ENCODE data around the gene ANAPC2.

Gene ANAPC2

DNA sequence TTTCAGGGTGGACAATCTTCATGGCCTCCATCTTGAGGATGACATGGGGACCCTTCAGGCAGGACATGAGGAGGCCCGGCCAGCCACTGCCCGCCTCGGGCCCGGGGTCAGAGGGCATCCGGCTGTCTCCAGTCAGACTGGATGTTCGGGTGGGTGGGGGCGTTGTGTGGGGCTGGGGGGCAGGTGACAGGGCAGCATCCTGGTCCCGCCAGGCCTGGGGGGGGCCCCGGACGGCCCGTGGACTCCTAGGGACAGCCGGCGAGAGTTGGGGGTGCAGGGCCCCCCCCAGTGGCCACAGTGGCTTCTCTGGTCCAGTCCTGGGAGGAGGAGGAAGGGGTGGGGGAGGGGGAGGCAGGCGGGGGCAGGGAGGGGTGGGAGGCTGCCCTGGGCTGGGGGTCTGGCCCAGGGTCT lies 32.7 kb upstream of the ANAPC2 start:
- Histone ChIP-seq H3K27me3 (ENCODE audit: control insufficient read depth in 3 of 3, insufficient read depth in 3 of 3, low read depth in 1 of 3, low read length in 3 of 3) (peaks cover 0 to 10% (median 3%) of the 10 kb centered on the region in 3 experiments), H2BK12ac (ENCODE audit: low read length) (no peak overlapping the region), H3K27ac (replicated peaks; ENCODE audit: low read length) (no peak overlapping the region), H3K4ac (ENCODE audit: low read length) (no peak overlapping the region), H3K23ac (ENCODE audit: low read depth, low read length, poor library complexity) (no peak overlapping the region), H3K4me1 (ENCODE audit: control insufficient read depth in 2 of 2, insufficient read depth in 1 of 2, low read depth in 1 of 2, low read length in 2 of 2) (peaks cover 11 to 18% of the 10 kb centered on the region in 2 donors), H3K36me3 (replicated peaks in 1 of 2; ENCODE audit: control insufficient read depth in 2 of 2, insufficient read depth in 2 of 2, low read length in 2 of 2) (peaks cover under 1 to 3% of the 10 kb centered on the region in 2 donors), H3K79me1 (ENCODE audit: low read depth, low read length) (peaks cover 13% of the 10 kb centered on the region), H2AFZ (ENCODE audit: low read length) (no peak overlapping the region), H3K14ac (ENCODE audit: low read length) (no peak overlapping the region), H2BK15ac (ENCODE audit: low read length) (peak overlapping the region; percentile 49), H2BK120ac (ENCODE audit: low read depth, low read length) (no peak overlapping the region), H2AK5ac (ENCODE audit: low read depth, low read length) (peak overlapping the region; percentile 56), H3K4me3 (ENCODE audit: low read length in 2 of 2) (no peak overlapping the region), H2BK5ac (ENCODE audit: low read length) (no peak overlapping the region), H3K4me2 (ENCODE audit: insufficient read depth, low read length, poor library complexity, severe bottlenecking) (peak overlapping the region; percentile 89), H4K8ac (ENCODE audit: low read depth, low read length) (no peak overlapping the region), H3K9me3 (replicated peaks in 1 of 2; ENCODE audit: control insufficient read depth in 2 of 2, insufficient read depth in 1 of 2, low read depth in 1 of 2, low read length in 2 of 2) (no peaks in the 10 kb centered on the region), H3K9ac (ENCODE audit: low read depth, low read length, poor library complexity) (no peak overlapping the region), H4K91ac (ENCODE audit: low read depth, low read length, poor library complexity) (no peak overlapping the region), H3K18ac (ENCODE audit: low read length) (no peak overlapping the region)
- no CpG with 5 or more reads among the region's 14 CpGs for WGBS, 2 donors (ENCODE audit: extremely low coverage in 2 of 2, insufficient read length in 2 of 2, insufficient replicate concordance in 1 of 2)
- DNase-seq (ENCODE audit: low spot score): no peak

DNA sequence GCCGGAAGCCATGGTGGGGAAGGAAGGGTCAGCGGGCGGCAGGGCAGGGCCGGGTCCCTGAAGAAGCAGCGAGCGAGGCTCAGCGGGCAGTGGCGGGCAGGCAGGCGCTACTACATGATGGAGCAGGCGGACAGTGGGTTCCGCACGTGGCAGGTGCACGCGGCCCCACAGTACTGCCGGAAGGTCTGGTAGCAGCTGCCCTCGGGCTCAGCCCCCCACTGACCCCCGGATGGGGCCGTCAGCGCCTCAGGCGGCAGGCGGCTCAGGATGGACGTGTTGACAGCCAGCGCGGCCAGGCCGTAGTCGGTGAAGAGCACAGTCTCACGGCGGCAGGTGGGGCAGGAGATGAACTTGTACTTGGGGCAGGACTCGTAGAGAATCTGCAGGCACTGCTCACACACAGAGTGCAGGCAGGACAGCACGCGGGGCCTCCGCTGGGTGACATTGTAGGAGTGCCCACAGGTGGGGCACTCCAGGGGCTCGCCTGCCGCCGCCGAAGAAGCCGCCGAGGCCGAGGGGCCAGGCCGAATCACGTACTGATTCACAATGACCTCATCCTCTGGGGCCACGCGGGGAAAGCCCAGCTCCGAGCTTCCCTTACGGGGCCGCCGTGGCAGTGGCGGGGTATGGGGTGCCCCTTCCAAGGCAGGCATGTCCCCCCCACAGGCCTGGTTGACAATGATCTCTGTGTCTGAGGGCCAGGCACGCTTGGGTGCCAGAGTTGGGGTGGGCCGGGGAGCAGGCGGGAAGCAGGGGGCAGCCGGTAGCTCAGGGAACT lies 32.1 kb upstream of the ANAPC2 start:
- no peak overlapping the region for H3K14ac ChIP-seq (ENCODE audit: low read length)
- WGBS, 2 donors (ENCODE audit: extremely low coverage in 2 of 2, insufficient read length in 2 of 2, insufficient replicate concordance in 1 of 2): no CpG with 5 or more reads among the region's 52 CpGs
- H3K4ac ChIP-seq (ENCODE audit: low read length): no peak overlapping the region
- H3K9ac ChIP-seq (ENCODE audit: low read depth, low read length, poor library complexity): no peak overlapping the region
- H2AK5ac ChIP-seq (ENCODE audit: low read depth, low read length): peak overlapping the region; percentile 75
- no peak overlapping the region for H2BK12ac ChIP-seq (ENCODE audit: low read length)
- H3K79me1 ChIP-seq (ENCODE audit: low read depth, low read length): peaks cover 13% of the 10 kb centered on the region
- H2BK5ac ChIP-seq (ENCODE audit: low read length): no peak overlapping the region
- H3K4me1 ChIP-seq (ENCODE audit: control insufficient read depth in 2 of 2, insufficient read depth in 1 of 2, low read depth in 1 of 2, low read length in 2 of 2): peaks cover 11 to 15% of the 10 kb centered on the region in 2 donors
- H2BK120ac ChIP-seq (ENCODE audit: low read depth, low read length): no peak overlapping the region
- peaks cover 0 to 10% (median 3%) of the 10 kb centered on the region in 3 experiments for H3K27me3 ChIP-seq (ENCODE audit: control insufficient read depth in 3 of 3, insufficient read depth in 3 of 3, low read depth in 1 of 3, low read length in 3 of 3)
- H3K23ac ChIP-seq (ENCODE audit: low read depth, low read length, poor library complexity): peak overlapping the region; percentile 89
- peak overlapping the region; percentile 48 for H3K18ac ChIP-seq (ENCODE audit: low read length)
- no peak overlapping the region for H4K91ac ChIP-seq (ENCODE audit: low read depth, low read length, poor library complexity)
- H3K4me3 ChIP-seq (ENCODE audit: low read length in 2 of 2): no peak overlapping the region
- peak overlapping the region; percentile 85 for H2BK15ac ChIP-seq (ENCODE audit: low read length)
- no peak overlapping the region for H3K4me2 ChIP-seq (ENCODE audit: insufficient read depth, low read length, poor library complexity, severe bottlenecking)
- DNase-seq (ENCODE audit: low spot score): no peak
- no peak overlapping the region for H3K27ac ChIP-seq (replicated peaks; ENCODE audit: low read length)
- H3K9me3 ChIP-seq (replicated peaks in 1 of 2; ENCODE audit: control insufficient read depth in 2 of 2, insufficient read depth in 1 of 2, low read depth in 1 of 2, low read length in 2 of 2): no peaks in the 10 kb centered on the region
- H2AFZ ChIP-seq (ENCODE audit: low read length): no peak overlapping the region
- peaks cover 2 to 9% of the 10 kb centered on the region in 2 donors for H3K36me3 ChIP-seq (replicated peaks in 1 of 2; ENCODE audit: control insufficient read depth in 2 of 2, insufficient read depth in 2 of 2, low read length in 2 of 2)
- no peak overlapping the region for H4K8ac ChIP-seq (ENCODE audit: low read depth, low read length)

DNA sequence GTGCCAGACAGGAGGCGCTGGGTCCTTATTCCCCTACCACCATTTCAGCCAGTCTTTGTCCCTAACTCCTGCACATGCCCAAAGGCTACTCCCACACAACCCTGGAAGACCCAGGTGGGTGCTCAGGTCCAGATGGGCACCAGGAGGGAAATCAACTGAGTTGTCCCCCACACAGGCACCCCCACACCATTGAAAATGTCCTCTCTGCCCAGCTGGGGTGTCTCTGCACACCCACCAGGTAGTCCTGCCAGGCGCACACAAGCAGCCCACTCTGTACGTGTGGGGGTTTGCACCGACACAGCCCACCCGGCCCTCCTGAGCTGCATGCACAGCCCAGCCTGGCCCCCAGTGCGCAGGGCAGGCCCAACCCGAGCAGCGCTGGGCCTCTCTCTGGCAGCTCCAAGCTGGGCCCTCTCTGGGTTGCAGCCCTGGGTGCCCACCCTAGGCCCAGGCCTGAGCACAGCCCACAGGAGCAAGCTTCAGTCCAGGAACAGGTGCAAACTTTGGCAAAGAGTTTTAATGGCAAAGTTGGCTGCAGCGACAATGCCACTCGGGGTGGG lies 31.5 kb upstream of the ANAPC2 start:
- no peak for DNase-seq (ENCODE audit: low spot score)
- Histone ChIP-seq H3K23ac (ENCODE audit: low read depth, low read length, poor library complexity) (peak overlapping the region; percentile 89), H2BK12ac (ENCODE audit: low read length) (no peak overlapping the region), H3K4me2 (ENCODE audit: insufficient read depth, low read length, poor library complexity, severe bottlenecking) (no peak overlapping the region), H3K4me3 (ENCODE audit: low read length in 2 of 2) (no peak overlapping the region), H3K27me3 (ENCODE audit: control insufficient read depth in 3 of 3, insufficient read depth in 3 of 3, low read depth in 1 of 3, low read length in 3 of 3) (peaks cover 0 to 10% (median 3%) of the 10 kb centered on the region in 3 experiments), H3K79me1 (ENCODE audit: low read depth, low read length) (peaks cover 13% of the 10 kb centered on the region), H3K27ac (replicated peaks; ENCODE audit: low read length) (no peak overlapping the region), H2BK120ac (ENCODE audit: low read depth, low read length) (no peak overlapping the region), H3K9ac (ENCODE audit: low read depth, low read length, poor library complexity) (peak overlapping the region; percentile 60), H2AFZ (ENCODE audit: low read length) (no peak overlapping the region), H3K18ac (ENCODE audit: low read length) (no peak overlapping the region), H2AK5ac (ENCODE audit: low read depth, low read length) (no peak overlapping the region), H3K4ac (ENCODE audit: low read length) (no peak overlapping the region), H4K8ac (ENCODE audit: low read depth, low read length) (no peak overlapping the region), H2BK15ac (ENCODE audit: low read length) (no peak overlapping the region), H3K14ac (ENCODE audit: low read length) (no peak overlapping the region), H3K9me3 (replicated peaks in 1 of 2; ENCODE audit: control insufficient read depth in 2 of 2, insufficient read depth in 1 of 2, low read depth in 1 of 2, low read length in 2 of 2) (no peaks in the 10 kb centered on the region), H3K36me3 (replicated peaks in 1 of 2; ENCODE audit: control insufficient read depth in 2 of 2, insufficient read depth in 2 of 2, low read length in 2 of 2) (peaks cover 5 to 16% of the 10 kb centered on the region in 2 donors), H4K91ac (ENCODE audit: low read depth, low read length, poor library complexity) (no peak overlapping the region), H2BK5ac (ENCODE audit: low read length) (no peak overlapping the region), H3K4me1 (ENCODE audit: control insufficient read depth in 2 of 2, insufficient read depth in 1 of 2, low read depth in 1 of 2, low read length in 2 of 2) (peaks cover 11 to 15% of the 10 kb centered on the region in 2 donors)
- no CpG with 5 or more reads among the region's 10 CpGs for WGBS, 2 donors (ENCODE audit: extremely low coverage in 2 of 2, insufficient read length in 2 of 2, insufficient replicate concordance in 1 of 2)

DNA sequence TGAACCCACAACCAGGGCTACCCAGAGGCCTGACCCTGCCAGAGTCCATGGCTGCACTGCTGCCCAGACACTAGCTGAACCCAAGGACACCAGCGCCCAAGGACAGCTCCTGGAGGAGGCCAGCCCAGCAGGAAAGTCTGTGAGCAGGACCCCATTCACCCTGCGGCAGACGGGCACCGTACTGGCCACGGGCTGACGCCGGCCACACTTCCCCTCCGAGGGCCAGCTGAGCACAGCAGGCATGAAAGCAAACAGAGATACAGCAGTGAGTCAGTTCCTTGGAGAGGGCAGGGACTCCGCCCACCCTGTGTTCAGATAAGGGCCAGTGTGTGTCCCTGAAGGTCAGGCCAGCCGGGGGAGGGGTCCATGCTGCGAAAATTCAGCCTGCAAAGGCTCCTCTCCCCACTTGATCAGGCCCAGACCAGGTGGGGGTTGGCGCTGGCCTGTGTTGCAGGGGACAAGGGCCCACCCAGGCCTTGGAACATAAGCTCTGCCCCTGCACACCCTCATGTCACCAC lies 30.5 kb upstream of the ANAPC2 start:
- H3K14ac ChIP-seq (ENCODE audit: low read length): no peak overlapping the region
- H4K8ac ChIP-seq (ENCODE audit: low read depth, low read length): peak overlapping the region; percentile 65

More for the DNA sequence above, 30.5 kb upstream of the ANAPC2 start:
- no peak overlapping the region for H3K4ac ChIP-seq (ENCODE audit: low read length)
- H2BK120ac ChIP-seq (ENCODE audit: low read depth, low read length): no peak overlapping the region
- H3K4me3 ChIP-seq (ENCODE audit: low read length in 2 of 2): no peak overlapping the region
- no peaks in the 10 kb centered on the region for H3K9me3 ChIP-seq (replicated peaks in 1 of 2; ENCODE audit: control insufficient read depth in 2 of 2, insufficient read depth in 1 of 2, low read depth in 1 of 2, low read length in 2 of 2)
- peaks cover 15% of the 10 kb centered on the region for H3K79me1 ChIP-seq (ENCODE audit: low read depth, low read length)
- H3K27me3 ChIP-seq (ENCODE audit: control insufficient read depth in 3 of 3, insufficient read depth in 3 of 3, low read depth in 1 of 3, low read length in 3 of 3): peaks cover 0 to 10% (median 3%) of the 10 kb centered on the region in 3 experiments
- peaks cover 9 to 26% of the 10 kb centered on the region in 2 donors for H3K36me3 ChIP-seq (replicated peaks in 1 of 2; ENCODE audit: control insufficient read depth in 2 of 2, insufficient read depth in 2 of 2, low read length in 2 of 2)
- peak overlapping the region; percentile 11 for H3K18ac ChIP-seq (ENCODE audit: low read length)
- peak overlapping the region; percentile 60 for H3K9ac ChIP-seq (ENCODE audit: low read depth, low read length, poor library complexity)
- H3K4me1 ChIP-seq (ENCODE audit: control insufficient read depth in 2 of 2, insufficient read depth in 1 of 2, low read depth in 1 of 2, low read length in 2 of 2): peaks cover 9 to 15% of the 10 kb centered on the region in 2 donors
- H4K91ac ChIP-seq (ENCODE audit: low read depth, low read length, poor library complexity): no peak overlapping the region
- peak overlapping the region; percentile 80 for H3K23ac ChIP-seq (ENCODE audit: low read depth, low read length, poor library complexity)
- H3K27ac ChIP-seq (replicated peaks; ENCODE audit: low read length): no peak overlapping the region
- no peak overlapping the region for H3K4me2 ChIP-seq (ENCODE audit: insufficient read depth, low read length, poor library complexity, severe bottlenecking)
- H2BK5ac ChIP-seq (ENCODE audit: low read length): no peak overlapping the region
- no peak overlapping the region for H2BK12ac ChIP-seq (ENCODE audit: low read length)
- H2AK5ac ChIP-seq (ENCODE audit: low read depth, low read length): no peak overlapping the region
- DNase-seq (ENCODE audit: low spot score): no peak
- no CpG with 5 or more reads among the region's 12 CpGs for WGBS, 2 donors (ENCODE audit: extremely low coverage in 2 of 2, insufficient read length in 2 of 2, insufficient replicate concordance in 1 of 2)
- no peak overlapping the region for H2BK15ac ChIP-seq (ENCODE audit: low read length)
- no peak overlapping the region for H2AFZ ChIP-seq (ENCODE audit: low read length)

Data from neuronal stem cell (in vitro differentiated cells).